Esophagus squamous epithelium (tissue), 4 donors: ENCODE measurements around the gene ADK.

Source experiments
- POLR2A ChIP-seq, 4 donors: fragments of 450-650 bp; IDR thresholded peaks; one replicate each; pipeline ENCODE4 v1.6.1; 2017; ENCODE audit warnings: antibody characterized with exemption in 4 of 4, mild to moderate bottlenecking in 4 of 4, moderate library complexity in 3 of 4
- TF ChIP-seq, protein P1 (sequence below), 6 experiments: fragments of 450-650 bp in 4 of 6; fragments of 200-600 bp in 2 of 6; sonication (generic) in 2 of 6; IDR thresholded peaks; one replicate each; pipeline ENCODE4 v1.5.1; 2016 to 2019; ENCODE audit warnings: antibody characterized with exemption in 6 of 6, mild to moderate bottlenecking in 4 of 6, moderate library complexity in 4 of 6

DNA sequence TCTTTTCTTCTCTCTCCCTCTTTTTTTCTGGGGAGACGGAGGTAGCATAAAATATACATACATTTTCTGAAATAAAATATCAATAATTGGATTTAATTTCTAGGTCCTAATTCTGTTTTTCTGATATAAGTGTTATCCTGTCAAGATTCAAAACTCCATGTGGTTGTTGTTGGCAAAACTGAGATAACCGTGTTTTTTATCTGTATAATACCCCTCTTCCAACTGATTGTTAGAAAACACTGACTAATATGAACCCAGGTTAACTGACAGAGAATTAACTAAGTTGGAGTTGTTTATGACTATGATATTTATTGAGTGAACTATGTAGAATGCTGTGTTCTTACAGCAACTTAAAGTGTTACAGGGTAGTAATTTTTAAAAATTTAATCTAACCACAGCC, 438.8 kb downstream of the ADK start:
- TF ChIP-seq, protein P1, sequence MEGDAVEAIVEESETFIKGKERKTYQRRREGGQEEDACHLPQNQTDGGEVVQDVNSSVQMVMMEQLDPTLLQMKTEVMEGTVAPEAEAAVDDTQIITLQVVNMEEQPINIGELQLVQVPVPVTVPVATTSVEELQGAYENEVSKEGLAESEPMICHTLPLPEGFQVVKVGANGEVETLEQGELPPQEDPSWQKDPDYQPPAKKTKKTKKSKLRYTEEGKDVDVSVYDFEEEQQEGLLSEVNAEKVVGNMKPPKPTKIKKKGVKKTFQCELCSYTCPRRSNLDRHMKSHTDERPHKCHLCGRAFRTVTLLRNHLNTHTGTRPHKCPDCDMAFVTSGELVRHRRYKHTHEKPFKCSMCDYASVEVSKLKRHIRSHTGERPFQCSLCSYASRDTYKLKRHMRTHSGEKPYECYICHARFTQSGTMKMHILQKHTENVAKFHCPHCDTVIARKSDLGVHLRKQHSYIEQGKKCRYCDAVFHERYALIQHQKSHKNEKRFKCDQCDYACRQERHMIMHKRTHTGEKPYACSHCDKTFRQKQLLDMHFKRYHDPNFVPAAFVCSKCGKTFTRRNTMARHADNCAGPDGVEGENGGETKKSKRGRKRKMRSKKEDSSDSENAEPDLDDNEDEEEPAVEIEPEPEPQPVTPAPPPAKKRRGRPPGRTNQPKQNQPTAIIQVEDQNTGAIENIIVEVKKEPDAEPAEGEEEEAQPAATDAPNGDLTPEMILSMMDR (IDR thresholded peaks at IDR 0.05) = no peak
- no peak for TF ChIP-seq POLR2A (IDR thresholded peaks at IDR 0.05)
